Naive thymus-derived CD8-positive, alpha-beta T cell (primary cell): ENCODE data around the gene SMURF2. TPM values are rescaled to one million over a fixed set of nuclear protein-coding genes. Genes with fewer than 3 reads are reported as not detected.
"Not testable (repeated sequence)": the region's sequence is repeated elsewhere in the genome, so short reads cannot be mapped to it uniquely, and the experiment has no call there.

ENCODE experiments used
- ATAC-seq, 2 donors: fragments of 150-1000 bp; cut with Tn5 transposase in 1 of 2; sonication (Bioruptor Pico), chemical (Tn5 transposase) in 1 of 2; 1 replicate in 1 of 2; 2 replicates in 1 of 2; pipeline ENCODE4 v1.10.0; 2021; ENCODE audit warnings: mild to moderate bottlenecking in 2 of 2, moderate library complexity in 2 of 2
- POLR2A ChIA-PET: fragments of 350-600 bp; sonication (Branson Sonifier 250); formaldehyde crosslinking; loops from one replicate; lab custom pipeline; 2021; ENCODE audit warnings: antibody characterized with exemption; lab: Charles Lee
- DNase-seq, 10 donors: peaks; one replicate each; pipeline versions ENCODE4 v3.0.0 to v3.0.0-alpha.2; 2020 to 2022
- H3K27ac Mint-ChIP-seq, 10 donors: one replicate each; pipeline ENCODE4 v1.8.0; 2020 to 2022; ENCODE audit warnings: mild to moderate bottlenecking in 10 of 10, mixed read lengths in 10 of 10, moderate library complexity in 4 of 10, inconsistent platforms in 1 of 10
- H3K27me3 Mint-ChIP-seq, 5 donors: one replicate each; pipeline ENCODE4 v1.8.0; 2021 to 2022; ENCODE audit warnings: mixed read lengths in 5 of 5
- H3K36me3 Mint-ChIP-seq, 3 donors: one replicate each; pipeline ENCODE4 v1.8.0; 2020 to 2022; ENCODE audit warnings: mixed read lengths in 3 of 3, mild to moderate bottlenecking in 2 of 3, inconsistent platforms in 1 of 3
- H3K4me1 Mint-ChIP-seq, 4 donors: one replicate each; pipeline ENCODE4 v1.8.0; 2021 to 2022; ENCODE audit warnings: mixed read lengths in 4 of 4
- H3K4me3 Mint-ChIP-seq, 10 donors: one replicate each; pipeline ENCODE4 v1.8.0; 2020 to 2022; ENCODE audit warnings: mild to moderate bottlenecking in 10 of 10, mixed read lengths in 10 of 10, moderate library complexity in 6 of 10, inconsistent platforms in 1 of 10
- H3K9me3 Mint-ChIP-seq, 9 donors: one replicate each; pipeline ENCODE4 v1.8.0; 2020 to 2022; ENCODE audit warnings: mixed read lengths in 9 of 9, mild to moderate bottlenecking in 3 of 9, inconsistent platforms in 1 of 9, moderate library complexity in 1 of 9
- polyA plus RNA-seq, 3 donors: library from polyadenylated mRNA; unstranded; fragments of 300-500 nt; fragmentation: Illumina TruSeq; gene quantifications; one replicate each; pipeline ENCODE4 v1.2.3, GENCODE V29; 2021
- total RNA-seq, 8 experiments: library from RNA in 2 of 8; stranded (reverse) in 2 of 8; gene quantifications; one replicate each; pipeline ENCODE4 v1.2.3 and lab custom pipeline; 2021 to 2026

The SMURF2 gene
- total and polyA plus RNA-seq, 5 experiments from 2014 or later, result 6.1 to 40.1 (median 11.0) TPM

DNA sequence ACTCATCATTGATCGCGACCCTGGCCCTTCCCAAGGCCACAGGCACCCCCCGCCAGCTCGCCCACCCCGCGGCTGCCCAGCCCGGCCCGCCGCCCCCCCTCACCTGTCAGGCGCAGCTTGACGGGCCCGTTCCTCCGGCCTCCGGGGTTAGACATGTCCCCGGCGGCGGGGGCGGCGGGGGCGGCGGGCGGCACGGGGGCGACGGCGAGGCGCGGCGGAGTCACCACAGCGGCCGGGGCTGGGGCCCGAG lies 456 bp downstream of the SMURF2 start:
- H3K4me1 Mint-ChIP-seq, result peaks cover 16 to 50% (median 38%) of the 10 kb centered on the region in 4 donors
- DNase-seq, result no peak
- H3K36me3 Mint-ChIP-seq, result peaks cover 0 to 3% (median 0%) of the 10 kb centered on the region in 3 donors
- ATAC-seq, result peak in 1 of 2 donors; percentile 31
- POLR2A ChIA-PET, result interaction anchor here (0.6 to 2.0 kb wide), 13 partner anchors 12 to 642 kb away, joined by 3 to 23 read pairs (median 3); partner anchors contain the start of genes CEP95, DDX5 and ICAM2
- H3K9me3 Mint-ChIP-seq, result no peaks in the 10 kb centered on the region
- H3K27ac Mint-ChIP-seq, result peak overlapping the region; percentile 89 to 98 (median 95)
- H3K27me3 Mint-ChIP-seq, result no peaks in the 10 kb centered on the region
- peak overlapping the region; percentile 96 to 99 (median 98) for H3K4me3 Mint-ChIP-seq

- Mint-ChIP-seq H3K4me1 (peaks cover 16 to 55% (median 41%) of the 10 kb centered on the region in 4 donors), H3K4me3 (peak overlapping the region; percentile 96 to 99 (median 98)), H3K27ac (peak overlapping the region; percentile 89 to 98 (median 95))
- POLR2A ChIA-PET, result interaction anchor here (0.6 to 2.0 kb wide), 13 partner anchors 12 to 641 kb away, joined by 3 to 23 read pairs (median 3); partner anchors contain the start of genes CEP95, DDX5 and ICAM2
- ATAC-seq, result peak; percentile 18 to 23
- not testable (repeated sequence) for H3K36me3 Mint-ChIP-seq, H3K9me3 Mint-ChIP-seq, H3K27me3 Mint-ChIP-seq
- peak in 9 of 10 donors; percentile 8 to 63 (median 29) for DNase-seq
These were observed 955 bp downstream of the SMURF2 start for GRCh38 chr17:64660978-64661725.

- DNase-seq, result peak in 1 of 10 donors; percentile 12
- Mint-ChIP-seq H3K27ac (peak overlapping the region; percentile 89 to 98 (median 95)), H3K4me1 (peaks cover 18 to 60% (median 42%) of the 10 kb centered on the region in 4 donors), H3K4me3 (peak overlapping the region; percentile 96 to 99 (median 98))
- not testable (repeated sequence) for H3K9me3 Mint-ChIP-seq, ATAC-seq, H3K36me3 Mint-ChIP-seq, H3K27me3 Mint-ChIP-seq
- POLR2A ChIA-PET, result interaction anchor here (2.0 kb wide), 2 partner anchors 48 to 155 kb away, joined by 10 to 23 read pairs; partner anchors contain the start of genes CEP95 and DDX5
These were observed 1.7 kb downstream of the SMURF2 start for GRCh38 chr17:64660195-64660977.

- Mint-ChIP-seq H3K4me1 (peaks cover 18 to 63% (median 43%) of the 10 kb centered on the region in 4 donors), H3K4me3 (peak overlapping the region in 9 of 10 donors; percentile 0 to 61 (median 44)), H3K27me3 (no peaks in the 10 kb centered on the region), H3K9me3 (no peaks in the 10 kb centered on the region), H3K27ac (peak overlapping the region in 8 of 10 donors; percentile 1 to 70 (median 14)), H3K36me3 (peaks cover 0 to 4% (median 3%) of the 10 kb centered on the region in 3 donors)
- ATAC-seq (no peak), DNase-seq (no peak)
- POLR2A ChIA-PET, result interaction anchor here (1.0 kb wide), 1 partner anchor 152 kb away, joined by 4 read pairs; the partner anchor contains the start of gene CEP95
These were observed 3.2 kb downstream of the SMURF2 start for GRCh38 chr17:64658931-64659330.

- Mint-ChIP-seq H3K4me3 (peak overlapping the region in 8 of 10 donors; percentile 30 to 72 (median 44)), H3K9me3 (no peaks in the 10 kb centered on the region)
- POLR2A ChIA-PET, result interaction anchor here (1.0 to 2.2 kb wide), 2 partner anchors 151 kb away, joined by 4 to 10 read pairs; partner anchors contain the start of genes CEP95 and DDX5
These were observed 4.4 kb downstream of the SMURF2 start for GRCh38 chr17:64657610-64658125.

GRCh38 chr17:64655704-64656103 lies 6.4 kb downstream of the SMURF2 start:
- no peak overlapping the region for H3K27ac Mint-ChIP-seq
- POLR2A ChIA-PET, result interaction anchor here (1.7 to 2.2 kb wide), 2 partner anchors 149 to 151 kb away, joined by 5 to 10 read pairs; partner anchors contain the start of genes CEP95 and DDX5
- no peak overlapping the region for H3K4me3 Mint-ChIP-seq
- no peak for DNase-seq
- peaks cover 0 to 6% (median 4%) of the 10 kb centered on the region in 3 donors for H3K36me3 Mint-ChIP-seq
- no peaks in the 10 kb centered on the region for H3K27me3 Mint-ChIP-seq
- no peaks in the 10 kb centered on the region for H3K9me3 Mint-ChIP-seq
- H3K4me1 Mint-ChIP-seq, result peaks cover 29 to 71% (median 57%) of the 10 kb centered on the region in 4 donors
- ATAC-seq, result no peak

More at GRCh38 chr17:64657610-64658125, 4.4 kb downstream of the SMURF2 start:
- Mint-ChIP-seq H3K27me3 (no peaks in the 10 kb centered on the region), H3K36me3 (peaks cover 0 to 6% (median 4%) of the 10 kb centered on the region in 3 donors), H3K4me1 (peaks cover 27 to 74% (median 54%) of the 10 kb centered on the region in 4 donors), H3K27ac (peak overlapping the region in 8 of 10 donors; percentile 4 to 73 (median 34))
- no peak for DNase-seq
- ATAC-seq, result no peak

- no peaks in the 10 kb centered on the region for H3K27me3 Mint-ChIP-seq
- DNase-seq (no peak), ATAC-seq (no peak)
- no peaks in the 10 kb centered on the region for H3K9me3 Mint-ChIP-seq
- peaks cover 0 to 9% (median 4%) of the 10 kb centered on the region in 3 donors for H3K36me3 Mint-ChIP-seq
- H3K4me3 Mint-ChIP-seq, result no peak overlapping the region
- peak overlapping the region in 1 of 10 donors; percentile 3 for H3K27ac Mint-ChIP-seq
- POLR2A ChIA-PET, result no interaction called here
- peaks cover 27 to 64% (median 49%) of the 10 kb centered on the region in 4 donors for H3K4me1 Mint-ChIP-seq
These were observed 8.1 kb downstream of the SMURF2 start for GRCh38 chr17:64653985-64654355.

DNA sequence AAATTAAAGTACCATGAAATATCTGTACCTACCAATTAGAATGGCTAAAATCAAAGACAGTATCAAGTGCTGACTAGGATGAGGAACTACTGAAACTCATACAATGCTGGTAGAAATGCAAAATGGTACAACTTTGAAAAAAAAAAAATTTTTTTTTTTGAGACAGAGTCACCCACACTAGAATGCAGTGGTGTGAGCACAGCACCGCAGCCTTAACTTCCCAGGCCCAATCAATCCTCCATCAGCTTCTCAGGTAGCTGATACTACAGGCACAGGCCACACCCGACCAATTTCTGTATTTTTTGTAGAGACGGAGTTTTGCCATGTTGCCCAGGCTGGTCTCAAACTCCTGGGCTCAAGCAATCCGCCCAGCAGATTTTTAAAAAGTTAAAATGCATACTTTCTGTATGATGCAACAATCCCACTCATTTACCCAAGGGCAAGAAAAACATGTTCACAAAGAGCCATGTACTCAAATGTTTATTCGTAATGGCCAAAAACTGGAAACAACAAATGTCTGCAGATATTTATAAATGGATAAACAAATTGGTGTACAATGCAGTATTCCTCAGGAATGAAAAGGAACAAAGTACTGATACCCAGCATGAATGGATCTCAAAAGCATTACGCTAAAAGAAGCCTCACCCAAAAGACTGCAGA lies 8.7 kb downstream of the SMURF2 start:
- ATAC-seq (no peak), DNase-seq (no peak)
- H3K4me1 Mint-ChIP-seq, result peaks cover 25 to 64% (median 49%) of the 10 kb centered on the region in 4 donors
- no peaks in the 10 kb centered on the region for H3K27me3 Mint-ChIP-seq
- POLR2A ChIA-PET, result no interaction called here
- H3K9me3 Mint-ChIP-seq, result no peaks in the 10 kb centered on the region
- H3K4me3 Mint-ChIP-seq, result no peak overlapping the region
- H3K36me3 Mint-ChIP-seq, result peaks cover 0 to 12% (median 4%) of the 10 kb centered on the region in 3 donors
- H3K27ac Mint-ChIP-seq, result peak overlapping the region in 1 of 10 donors; percentile 3

DNA sequence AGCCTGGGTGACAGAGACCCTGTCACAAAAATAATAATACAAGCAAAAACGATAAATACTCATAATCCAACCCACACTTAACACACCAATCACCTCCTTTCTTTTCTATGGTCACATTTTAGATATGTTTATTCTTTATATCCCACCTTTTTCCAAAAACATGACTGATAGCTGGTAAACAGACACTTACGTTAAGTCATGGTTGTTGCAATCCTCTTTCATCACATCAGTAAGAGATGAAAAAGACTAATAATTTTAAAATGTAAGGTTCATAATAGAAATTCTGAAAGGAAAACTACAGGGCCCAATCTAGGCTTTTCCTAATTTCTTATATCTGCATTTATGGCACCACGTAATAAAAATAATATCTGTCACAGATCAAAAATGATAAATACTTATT lies 10.2 kb downstream of the SMURF2 start:
- Mint-ChIP-seq H3K9me3 (no peaks in the 10 kb centered on the region), H3K27me3 (no peaks in the 10 kb centered on the region), H3K36me3 (peaks cover 4 to 18% (median 4%) of the 10 kb centered on the region in 3 donors), H3K4me1 (peaks cover 19 to 55% (median 38%) of the 10 kb centered on the region in 4 donors), H3K27ac (peak overlapping the region in 2 of 10 donors; percentile 35 to 54), H3K4me3 (no peak overlapping the region)
- no peak for ATAC-seq
- DNase-seq, result no peak
- POLR2A ChIA-PET, result no interaction called here

GRCh38 chr17:64648234-64648633 lies 13.9 kb downstream of the SMURF2 start:
- no peaks in the 10 kb centered on the region for H3K9me3 Mint-ChIP-seq
- DNase-seq, result no peak
- POLR2A ChIA-PET, result no interaction called here
- H3K36me3 Mint-ChIP-seq, result peaks cover 0 to 30% (median 4%) of the 10 kb centered on the region in 3 donors
- H3K27ac Mint-ChIP-seq, result no peak overlapping the region
- peaks cover 17 to 48% (median 38%) of the 10 kb centered on the region in 4 donors for H3K4me1 Mint-ChIP-seq
- ATAC-seq, result no peak
- no peak overlapping the region for H3K4me3 Mint-ChIP-seq
- no peaks in the 10 kb centered on the region for H3K27me3 Mint-ChIP-seq

GRCh38 chr17:64647817-64648216 lies 14.3 kb downstream of the SMURF2 start:
- no peak overlapping the region for H3K4me3 Mint-ChIP-seq
- H3K27me3 Mint-ChIP-seq, result no peaks in the 10 kb centered on the region
- H3K27ac Mint-ChIP-seq, result no peak overlapping the region
- no peak for DNase-seq
- ATAC-seq, result no peak
- POLR2A ChIA-PET, result interaction anchor here (0.7 kb wide), 1 partner anchor 113 kb away, joined by 4 read pairs; no protein-coding TSS in a partner anchor
- H3K9me3 Mint-ChIP-seq, result no peaks in the 10 kb centered on the region
- peaks cover 15 to 44% (median 35%) of the 10 kb centered on the region in 4 donors for H3K4me1 Mint-ChIP-seq
- H3K36me3 Mint-ChIP-seq, result peaks cover 0 to 32% (median 4%) of the 10 kb centered on the region in 3 donors

DNA sequence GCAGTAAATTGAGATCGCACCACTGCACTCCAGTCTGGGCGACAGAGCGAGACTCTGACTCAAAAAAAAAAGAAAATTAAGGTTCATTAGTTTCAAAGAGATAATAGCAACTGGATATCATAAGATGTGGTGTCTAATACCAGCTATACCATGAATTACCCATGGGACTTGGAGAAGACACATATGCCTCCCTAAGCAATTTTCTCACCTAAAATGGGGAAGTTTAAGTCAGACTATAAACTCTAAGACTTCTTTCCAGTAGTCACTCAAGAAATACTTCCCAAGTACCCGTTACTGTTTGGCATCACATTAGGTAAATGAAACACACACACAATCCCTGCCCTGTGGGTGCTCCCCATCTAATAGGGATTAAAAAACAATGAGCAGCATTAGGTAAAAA lies 22.6 kb downstream of the SMURF2 start:
- peaks cover 17 to 56% (median 50%) of the 10 kb centered on the region in 4 donors for H3K4me1 Mint-ChIP-seq
- POLR2A ChIA-PET, result no interaction called here
- H3K36me3 Mint-ChIP-seq, result peaks cover 0 to 31% (median 5%) of the 10 kb centered on the region in 3 donors
- H3K27ac Mint-ChIP-seq, result no peak overlapping the region
- no peak for ATAC-seq
- no peak for DNase-seq
- H3K4me3 Mint-ChIP-seq, result no peak overlapping the region
- no peaks in the 10 kb centered on the region for H3K27me3 Mint-ChIP-seq
- H3K9me3 Mint-ChIP-seq, result no peaks in the 10 kb centered on the region
